HPDE6-E6E7 (cell line): ENCODE measurements around the gene PALLD.

Experiments used
- DNase-seq: peaks from one replicate; pipeline ENCODE4 v3.0.0; 2011; ENCODE audit warnings: missing footprints; ENCODE audit errors: extremely low spot score

The PALLD gene

DNA sequence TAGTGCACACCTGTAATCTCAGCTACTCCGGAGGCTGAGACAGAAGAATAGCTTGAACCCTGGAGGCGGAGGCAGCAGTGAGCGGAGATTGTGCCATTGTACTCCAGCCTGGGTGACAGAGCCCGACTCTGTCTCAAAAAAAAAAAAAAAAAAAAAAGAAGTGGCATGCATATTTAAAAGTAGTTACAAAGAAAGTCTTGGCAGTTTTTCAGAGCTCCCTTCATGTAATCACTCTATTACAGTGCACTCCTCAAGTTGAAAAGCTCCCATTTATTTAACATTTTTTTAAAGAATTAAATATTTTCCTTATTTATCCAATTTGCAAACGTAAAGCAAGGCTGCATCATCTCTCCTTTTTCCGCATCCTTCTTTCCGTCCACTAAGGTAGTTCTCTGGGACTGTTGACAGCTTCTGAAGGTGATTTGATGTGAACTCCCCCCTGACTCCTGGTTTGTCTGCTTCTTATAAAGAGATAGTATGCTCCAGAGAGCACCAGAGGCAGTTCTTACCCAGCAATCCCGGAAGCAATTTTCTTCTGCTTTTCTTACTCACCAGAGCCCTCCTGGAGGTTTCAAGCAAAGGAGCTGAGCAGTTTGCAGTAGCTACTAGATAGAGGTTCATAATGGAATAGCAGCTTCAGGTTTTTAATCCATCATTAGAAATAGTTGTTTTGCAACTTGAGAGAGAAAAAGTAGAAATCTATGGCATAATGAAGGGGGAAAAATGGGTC is 151.0 kb downstream of the PALLD start:
- no peak for DNase-seq

GRCh38 chr4:168648494-168648893 is 151.6 kb downstream of the PALLD start:
- no peak for DNase-seq

DNA sequence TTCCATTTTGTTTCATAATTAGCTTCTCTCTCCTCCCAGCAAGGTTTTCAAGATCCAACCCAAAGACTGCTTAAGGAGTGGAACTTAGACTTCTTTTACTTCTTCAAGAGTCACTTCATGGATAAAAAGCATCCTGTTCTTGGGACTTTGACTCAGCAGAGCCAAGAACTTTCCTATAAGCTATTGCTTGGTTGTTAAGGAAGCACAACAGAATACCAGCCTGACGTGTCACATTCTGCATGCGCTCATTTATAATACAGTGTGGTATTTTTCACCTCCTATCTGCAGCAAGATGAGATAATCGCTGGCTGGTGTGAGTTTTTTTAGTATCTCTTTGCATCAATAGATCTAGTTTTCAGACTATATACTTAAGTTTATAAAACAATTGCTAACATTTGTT is 152.1 kb downstream of the PALLD start:
- no peak for DNase-seq

DNA sequence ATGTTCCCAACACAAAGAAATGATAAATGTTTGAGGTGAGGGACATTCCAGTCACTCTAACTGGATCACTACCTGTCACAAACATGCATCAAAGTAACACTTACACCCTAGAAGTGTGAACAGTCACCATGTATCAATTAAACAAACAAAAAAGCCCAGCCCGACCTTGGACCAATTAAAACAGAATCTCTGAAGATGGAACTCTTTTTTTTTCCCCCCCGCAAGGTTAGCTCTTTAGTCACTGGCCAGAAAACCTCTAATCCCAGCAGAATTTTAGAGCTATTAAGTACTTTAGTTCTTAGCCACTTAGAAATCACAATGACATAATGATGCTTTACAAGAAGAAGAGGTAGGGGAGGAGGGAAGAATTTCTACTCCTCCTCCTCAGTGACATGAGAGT is 154.5 kb downstream of the PALLD start:
- DNase-seq, result no peak

GRCh38 chr4:168651864-168652263 is 155.0 kb downstream of the PALLD start:
- no peak for DNase-seq

DNA sequence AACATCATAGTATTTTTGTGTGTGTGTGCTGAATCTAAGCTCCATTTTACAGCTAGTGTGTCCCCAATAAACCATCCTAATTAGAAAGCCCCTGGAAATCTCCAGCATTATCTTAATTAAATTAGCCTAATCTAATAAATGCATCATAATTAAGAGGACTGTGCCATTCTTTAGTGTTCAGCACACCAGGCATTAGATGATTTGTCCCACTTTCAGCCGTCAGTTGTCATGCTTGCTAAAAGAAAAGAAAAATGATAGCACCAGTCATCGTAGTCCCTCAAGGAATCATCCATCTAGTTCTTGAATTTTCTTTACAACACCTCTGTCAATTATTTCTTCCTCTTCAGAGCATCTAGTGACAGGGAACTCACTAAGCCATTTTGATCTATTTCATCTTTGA is 155.9 kb downstream of the PALLD start:
- no peak for DNase-seq

GRCh38 chr4:168654104-168654847 is 157.4 kb downstream of the PALLD start:
- DNase-seq, result peak; percentile 29

GRCh38 chr4:168654848-168655174 is 158.0 kb downstream of the PALLD start:
- DNase-seq, result no peak

DNA sequence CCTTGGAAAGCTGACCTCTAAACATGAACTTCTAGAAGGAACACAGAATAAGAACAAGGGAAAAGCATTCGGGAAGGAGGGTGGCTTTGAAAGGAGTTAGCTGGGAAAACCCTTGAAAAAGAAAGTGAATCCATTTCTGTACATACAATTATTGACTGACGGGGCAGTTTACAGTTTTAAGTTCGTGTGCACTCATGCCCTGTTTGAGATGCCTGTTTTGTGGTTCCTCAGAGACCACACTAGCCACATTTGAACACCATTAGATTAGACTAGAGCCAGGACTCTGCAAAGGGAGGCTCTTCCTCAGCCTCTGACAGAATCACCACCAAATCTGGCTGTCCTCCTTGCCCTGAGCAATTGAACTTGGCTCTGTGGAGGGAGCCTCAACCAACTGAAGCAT is 158.3 kb downstream of the PALLD start:
- no peak for DNase-seq

DNA sequence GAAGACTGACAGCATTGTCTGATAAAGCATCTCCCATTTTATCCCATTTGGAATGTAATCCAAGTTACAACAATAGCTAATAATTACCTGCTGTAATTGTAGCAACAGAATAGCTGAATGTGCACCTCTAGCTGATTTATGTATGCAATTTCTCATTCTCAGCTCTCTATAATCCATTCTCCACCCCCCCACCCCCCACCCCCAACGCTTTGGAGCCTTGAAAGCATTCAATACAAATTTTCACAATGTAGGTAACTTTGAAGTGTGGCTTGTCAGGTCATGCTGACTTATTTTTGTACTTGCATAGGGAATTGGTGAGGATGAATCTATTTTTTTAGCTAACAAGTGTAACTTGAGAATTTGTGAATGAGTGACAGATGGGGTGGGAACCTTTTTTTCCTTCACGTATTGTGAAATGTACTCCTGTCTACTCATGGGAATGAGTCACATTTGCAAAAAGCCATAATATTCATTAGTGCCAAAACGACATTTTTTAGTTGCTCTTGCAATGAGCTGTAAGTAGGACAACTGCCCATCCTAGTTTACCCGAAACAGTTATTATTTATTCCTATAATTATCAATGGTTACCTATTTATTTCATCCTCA is 159.3 kb downstream of the PALLD start:
- peak; percentile 77 for DNase-seq

DNA sequence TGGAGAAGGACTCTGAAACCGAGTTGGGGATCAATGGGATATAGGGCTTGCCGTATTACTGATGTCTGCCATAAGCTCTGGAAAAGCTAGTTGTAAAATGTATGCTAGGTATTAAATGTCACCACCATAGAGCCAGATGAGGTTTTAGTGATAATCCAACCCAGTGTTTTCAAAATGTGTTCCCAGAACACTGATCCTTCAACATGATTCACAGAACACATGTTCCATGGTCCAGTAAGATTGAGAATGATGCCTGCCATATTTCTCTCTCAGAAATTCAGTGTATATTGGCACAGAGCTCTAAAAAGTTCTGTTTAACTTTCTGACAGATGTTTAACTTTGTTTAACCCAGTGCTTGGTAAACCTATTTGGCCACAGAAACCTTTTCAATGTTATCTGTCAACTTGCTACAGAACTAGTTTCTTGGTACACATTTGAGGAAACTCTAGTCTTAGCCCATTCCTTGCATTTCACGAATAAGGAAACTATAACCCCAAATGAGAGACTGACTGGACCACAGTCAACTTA is 160.2 kb downstream of the PALLD start:
- no peak for DNase-seq

GRCh38 chr4:168658751-168659150 is 161.9 kb downstream of the PALLD start:
- no peak for DNase-seq

DNA sequence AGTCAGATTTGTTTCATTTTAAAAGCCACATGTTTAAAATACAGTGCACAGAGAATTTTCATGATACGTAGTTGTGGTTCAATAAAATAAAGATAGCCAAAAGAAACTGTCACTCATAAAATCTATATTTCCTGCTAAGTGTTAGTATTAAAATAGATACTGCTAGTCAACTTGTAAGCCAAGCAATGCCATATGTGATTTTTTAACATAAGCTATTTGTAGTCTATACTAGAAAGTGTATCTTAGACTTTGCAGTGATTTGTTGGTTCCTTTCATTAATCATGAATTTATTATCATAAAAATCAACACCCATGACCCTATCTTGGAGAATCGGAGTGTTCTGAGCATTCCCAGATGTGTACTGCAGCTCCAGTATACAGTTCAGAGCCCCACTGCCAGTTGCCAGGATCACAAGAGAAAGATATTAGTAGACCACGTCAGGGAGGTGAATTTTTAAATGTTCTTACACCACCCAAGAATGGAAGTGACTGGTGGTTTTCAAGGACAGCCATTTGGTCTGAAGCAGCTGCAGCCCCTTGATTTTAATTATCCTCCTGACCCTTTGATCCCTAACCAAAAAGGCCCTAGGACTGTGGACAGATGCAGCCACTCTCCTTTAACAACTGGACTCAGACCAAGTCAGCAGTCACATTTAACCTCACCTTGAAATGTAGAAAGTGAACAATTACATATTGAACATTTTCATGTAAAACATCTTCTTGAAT is 163.1 kb downstream of the PALLD start:
- DNase-seq, result no peak

DNA sequence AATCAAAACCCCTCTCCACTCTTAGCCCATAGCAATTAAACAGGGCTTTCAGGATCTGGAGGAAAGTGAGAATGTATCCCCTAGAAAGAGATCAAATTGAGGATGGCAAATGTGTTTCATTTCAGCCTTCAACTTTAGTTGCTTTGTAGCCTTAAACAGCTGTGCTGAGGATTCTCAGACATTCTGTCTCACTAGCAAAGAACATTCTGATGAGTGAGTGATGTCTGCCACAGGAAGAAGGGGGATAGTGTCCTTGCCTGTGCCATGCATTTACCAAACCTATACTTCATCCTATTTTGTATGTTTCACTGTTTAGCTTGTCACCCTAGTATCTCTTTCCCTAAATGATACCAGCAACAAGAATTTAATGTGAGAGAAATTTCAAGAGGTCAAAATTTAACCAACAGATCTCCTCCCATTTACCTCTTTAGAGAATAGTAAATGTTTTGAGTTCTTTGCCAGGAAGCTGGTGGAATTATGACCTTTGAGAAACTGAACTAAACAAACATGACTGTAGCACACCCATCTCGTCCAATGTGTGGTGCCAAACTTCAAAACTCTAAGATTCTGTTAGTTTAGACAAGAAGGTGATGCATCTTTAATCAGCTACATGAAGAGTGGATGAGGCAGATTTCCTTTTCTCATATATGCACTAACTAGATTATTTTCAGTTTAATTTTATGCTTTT is 165.6 kb downstream of the PALLD start:
- no peak for DNase-seq

DNA sequence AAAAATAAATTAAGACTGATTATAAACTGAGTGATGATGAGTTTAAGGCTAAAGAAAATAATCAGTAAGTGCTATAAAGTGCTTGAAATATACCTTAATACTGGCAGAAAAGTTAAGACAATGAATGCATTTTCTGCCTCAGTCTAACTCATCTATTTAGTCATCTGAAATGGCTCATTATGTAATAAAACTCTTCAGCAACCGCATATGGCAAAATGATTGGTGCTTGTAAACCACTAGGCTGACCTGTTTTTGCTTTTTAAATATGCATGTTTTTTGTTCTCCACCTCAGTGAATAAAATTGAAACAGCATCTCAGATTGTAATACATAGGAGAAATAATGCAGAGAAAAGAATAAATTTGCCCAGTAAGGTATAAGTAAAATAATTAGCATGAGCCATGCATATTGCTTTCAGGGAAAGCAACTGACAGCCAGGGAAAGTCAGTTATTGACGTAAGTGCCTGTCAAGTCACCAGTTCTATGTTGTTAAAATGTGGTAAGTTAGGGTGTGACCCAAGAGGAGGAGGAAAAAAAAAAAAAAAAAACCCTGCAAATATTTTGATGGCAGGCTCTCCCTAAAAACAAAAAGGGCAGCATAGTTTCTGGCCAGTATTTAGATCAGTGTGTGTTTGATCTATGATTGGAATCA is 167.5 kb downstream of the PALLD start:
- no peak for DNase-seq

GRCh38 chr4:168666531-168666930 is 169.7 kb downstream of the PALLD start:
- no peak for DNase-seq

GRCh38 chr4:168667376-168667775 is 170.5 kb downstream of the PALLD start:
- DNase-seq, result no peak

- no peak for DNase-seq
These were observed 171.1 kb downstream of the PALLD start for GRCh38 chr4:168667921-168668320.

DNA sequence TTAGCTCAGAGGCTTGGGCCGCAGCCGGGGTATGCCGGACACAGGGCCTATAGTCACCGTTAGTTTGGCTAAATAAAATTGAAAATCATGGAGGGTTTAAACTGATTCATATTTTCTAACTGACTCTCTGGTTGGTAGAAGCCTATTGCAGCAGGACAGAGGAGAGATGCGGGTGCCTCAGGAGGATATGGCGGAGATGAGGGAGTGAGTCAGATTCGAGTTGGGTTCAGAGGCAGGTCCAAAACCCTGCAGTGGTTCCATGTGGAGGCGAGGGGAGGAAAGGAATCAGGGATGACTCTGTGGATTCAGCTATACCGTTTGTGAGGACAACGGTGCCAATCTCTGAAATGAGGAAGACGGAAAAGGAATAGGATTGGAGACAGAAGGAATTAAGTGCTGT is 176.6 kb downstream of the PALLD start:
- DNase-seq, result no peak

DNA sequence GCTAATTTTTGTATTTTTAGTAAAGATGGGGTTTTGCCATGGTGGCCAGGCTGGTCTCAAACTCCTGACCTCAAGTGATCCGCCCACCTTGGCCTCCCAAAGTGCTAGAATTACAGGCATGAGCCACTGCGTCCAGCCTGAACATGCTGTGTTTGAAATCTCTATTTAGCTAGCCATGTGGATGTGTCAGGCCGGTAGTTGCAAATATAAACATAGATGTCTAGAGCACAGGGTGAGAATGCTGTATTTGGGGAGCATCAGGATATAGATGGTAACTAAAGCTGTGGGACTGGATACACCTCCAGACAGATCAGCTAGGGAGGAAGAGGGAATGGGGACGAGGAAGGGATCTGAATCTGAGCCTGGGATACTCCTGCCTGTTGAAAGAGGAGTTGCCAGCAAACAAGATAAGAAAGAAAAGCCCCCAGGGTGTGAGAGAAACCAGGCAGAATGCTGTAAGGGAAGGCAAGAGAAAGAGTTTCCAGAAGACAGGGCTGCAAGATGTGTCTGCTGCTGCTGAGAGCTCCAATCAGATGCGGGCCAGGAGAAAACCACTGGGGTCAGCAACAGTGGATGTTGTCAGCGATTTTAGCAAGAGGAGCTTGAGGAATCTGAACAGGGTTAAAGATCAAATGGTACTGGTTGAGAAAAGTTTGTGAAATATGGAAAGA is 177.4 kb downstream of the PALLD start:
- no peak for DNase-seq

- no peak for DNase-seq
These were observed 178.0 kb downstream of the PALLD start for GRCh38 chr4:168674866-168675265.
